Liver (tissue), 9 donors: Measurements from ENCODE around the gene DRAXIN. TPM values are rescaled to one million over a fixed set of nuclear protein-coding genes. Genes with fewer than 3 reads are reported as not detected.

Experiments
- DNase-seq: peaks from one replicate; pipeline ENCODE4 v3.0.0-alpha.2; 2017; ENCODE audit warnings: low spot score
- H3K27ac ChIP-seq, 2 donors: one replicate each; pipeline ENCODE4 v1.7.0; 2013; ENCODE audit warnings: inconsistent platforms in 2 of 2, low read length in 2 of 2, control low read depth in 1 of 2, low read depth in 1 of 2, mild to moderate bottlenecking in 1 of 2
- H3K27me3 ChIP-seq, 4 donors: one replicate each; pipeline versions ENCODE4 v1.6.1 to v1.7.0; 2013; ENCODE audit warnings: low read length in 3 of 4, inconsistent platforms in 1 of 4, mild to moderate bottlenecking in 1 of 4, moderate library complexity in 1 of 4; ENCODE audit not compliant: control insufficient read depth in 4 of 4, insufficient read depth in 4 of 4
- H3K36me3 ChIP-seq, 4 donors: one replicate each; pipeline versions ENCODE4 v1.6.1 to v1.7.0; 2013; ENCODE audit warnings: low read length in 3 of 4, mild to moderate bottlenecking in 3 of 4, low read depth in 1 of 4, moderate library complexity in 1 of 4; ENCODE audit not compliant: control insufficient read depth in 4 of 4, insufficient read depth in 3 of 4
- H3K4me1 ChIP-seq, 4 donors: one replicate each; pipeline versions ENCODE4 v1.6.1 to v1.7.0; 2013; ENCODE audit warnings: low read length in 3 of 4, mild to moderate bottlenecking in 3 of 4, moderate library complexity in 1 of 4; ENCODE audit not compliant: control insufficient read depth in 4 of 4, insufficient read depth in 4 of 4
- H3K4me3 ChIP-seq, 3 donors: one replicate each; pipeline versions ENCODE4 v1.6.1 to v1.7.0; 2013; ENCODE audit warnings: low read length in 3 of 3, control low read depth in 1 of 3, low read depth in 1 of 3, mild to moderate bottlenecking in 1 of 3
- H3K9ac ChIP-seq, 2 donors: one replicate each; pipeline ENCODE4 v1.7.0; 2013; ENCODE audit warnings: low read length in 2 of 2, mild to moderate bottlenecking in 2 of 2, moderate library complexity in 2 of 2, control low read depth in 1 of 2, low read depth in 1 of 2
- H3K9me3 ChIP-seq, 4 donors: one replicate each; pipeline versions ENCODE4 v1.6.1 to v1.7.0; 2013; ENCODE audit warnings: low read length in 3 of 4; ENCODE audit not compliant: control insufficient read depth in 4 of 4
- ATF3 ChIP-seq: IDR thresholded peaks from 2 replicates; pipeline ENCODE4 v1.6.1; 2016; ENCODE audit warnings: antibody characterized with exemption
- CTCF ChIP-seq: fragments of 150-350 bp; IDR thresholded peaks from 2 replicates; pipeline ENCODE4 v1.5.1; 2017; ENCODE audit warnings: improper control_type of control experiment, low read depth, low read length; ENCODE audit not compliant: missing input control
- EGR1 ChIP-seq, 2 donors: IDR thresholded peaks; 2 replicates each; pipeline ENCODE4 v1.6.1; 2016 to 2018; ENCODE audit warnings: antibody characterized with exemption in 2 of 2, low read depth in 2 of 2
- FOXA1 ChIP-seq: IDR thresholded peaks from 2 replicates; pipeline ENCODE4 v1.6.1; 2016; ENCODE audit warnings: antibody characterized with exemption
- FOXA2 ChIP-seq: IDR thresholded peaks from 2 replicates; pipeline ENCODE4 v1.6.1; 2016; ENCODE audit warnings: antibody characterized with exemption
- GABPA ChIP-seq, 2 donors: IDR thresholded peaks in 1 of 2; conservative IDR thresholded peaks in 1 of 2; 2 replicates each; pipeline ENCODE4 v1.6.1; 2016; ENCODE audit warnings: antibody characterized with exemption in 2 of 2, mild to moderate bottlenecking in 1 of 2, moderate library complexity in 1 of 2
- HNF4A ChIP-seq, 2 donors: conservative IDR thresholded peaks; 2 replicates each; pipeline ENCODE4 v1.6.1; 2016; ENCODE audit warnings: antibody characterized with exemption in 2 of 2, mild to moderate bottlenecking in 2 of 2
- HNF4G ChIP-seq: IDR thresholded peaks from 2 replicates; pipeline ENCODE4 v1.6.1; 2016; ENCODE audit warnings: antibody characterized with exemption
- JUND ChIP-seq, 2 donors: IDR thresholded peaks; 2 replicates each; pipeline ENCODE4 v1.6.1; 2016; ENCODE audit warnings: antibody characterized with exemption in 2 of 2
- NR2F2 ChIP-seq: IDR thresholded peaks from 2 replicates; pipeline ENCODE4 v1.6.1; 2016; ENCODE audit warnings: antibody characterized with exemption
- RAD21 ChIP-seq, 2 donors: IDR thresholded peaks; 2 replicates each; pipeline ENCODE4 v1.6.1; 2016; ENCODE audit warnings: antibody characterized with exemption in 2 of 2, mild to moderate bottlenecking in 2 of 2
- RXRA ChIP-seq, 2 donors: IDR thresholded peaks; 2 replicates each; pipeline ENCODE4 v1.6.1; 2017 to 2018; ENCODE audit warnings: antibody characterized with exemption in 2 of 2, mild to moderate bottlenecking in 1 of 2
- SP1 ChIP-seq: IDR thresholded peaks from 2 replicates; pipeline ENCODE4 v1.6.1; 2018; ENCODE audit warnings: antibody characterized with exemption, mild to moderate bottlenecking
- TAF1 ChIP-seq: conservative IDR thresholded peaks from 2 replicates; pipeline ENCODE4 v1.6.1; 2016; ENCODE audit warnings: antibody characterized with exemption, mild to moderate bottlenecking
- YY1 ChIP-seq: IDR thresholded peaks from 2 replicates; pipeline ENCODE4 v1.6.1; 2016; ENCODE audit warnings: antibody characterized with exemption, mild to moderate bottlenecking
- WGBS: extraction: QIAGEN DNeasy Blood & Tissue Kit; methylation state at CpG from one replicate; pipeline ENCODE4 v1.1.7; 2013; 5-methylcytosine and 5-hydroxymethylcytosine counted together
- polyA plus RNA-seq, 2 donors: library from polyadenylated mRNA; stranded (reverse) in 1 of 2; unstranded in 1 of 2; fragments of 200-250 nt in 1 of 2; fragments of >200 nt in 1 of 2; fragmentation: Nextera tagmentation in 1 of 2; extraction: Ambion mirVana in 1 of 2; gene quantifications; one replicate each; pipeline versions ENCODE4 v1.2.1 to v1.2.3, GENCODE V29; 2013 to 2015
- total RNA-seq, 2 donors: library from RNA; depleted of rRNA; stranded (reverse); fragments of >200 nt; gene quantifications; one replicate each; pipeline ENCODE4 v1.2.3, GENCODE V29; 2014
- TF ChIP-seq, protein P1 (sequence below): IDR thresholded peaks from 2 replicates; pipeline ENCODE4 v1.6.1; 2016; ENCODE audit warnings: antibody characterized with exemption
- TF ChIP-seq, protein P2 (sequence below): IDR thresholded peaks from 2 replicates; pipeline ENCODE4 v1.6.1; 2016; ENCODE audit warnings: antibody characterized with exemption, mild to moderate bottlenecking
- TF ChIP-seq, protein P3 (sequence below): IDR thresholded peaks from 2 replicates; pipeline ENCODE4 v1.6.1; 2016; ENCODE audit warnings: antibody characterized with exemption
- donor health status: healthy.
- donor health status: healthy.
- donor health status: healthy.
- donor health status: healthy.
- donor health status: healthy.

Gene DRAXIN
- total and polyA plus RNA-seq, 4 donors = under 0.01 to 0.01 TPM; not detected in 2

GRCh38 chr1:11761285-11761684 lies 69.8 kb downstream of the DRAXIN start:
- DNase-seq = no peak
- Histone ChIP-seq H3K4me1 (peaks cover 0 to 5% (median 0%) of the 10 kb centered on the region in 4 donors), H3K27me3 (peaks cover 0 to 6% (median 0%) of the 10 kb centered on the region in 4 donors), H3K27ac (no peak overlapping the region), H3K36me3 (no peaks in the 10 kb centered on the region), H3K9me3 (no peaks in the 10 kb centered on the region), H3K9ac (no peak overlapping the region), H3K4me3 (no peak overlapping the region)
- WGBS = 84% methylated on average over 6 of the region's 6 CpGs
- no peak for TF ChIP-seq JUND (IDR thresholded peaks at IDR 0.05)
- no peak for TF ChIP-seq HNF4G
- TF ChIP-seq RXRA (IDR thresholded peaks at IDR 0.05) = no peak
- TF ChIP-seq FOXA1 = no peak
- no peak for TF ChIP-seq ATF3
- TF ChIP-seq FOXA2 = no peak
- no peak for TF ChIP-seq SP1

DNA sequence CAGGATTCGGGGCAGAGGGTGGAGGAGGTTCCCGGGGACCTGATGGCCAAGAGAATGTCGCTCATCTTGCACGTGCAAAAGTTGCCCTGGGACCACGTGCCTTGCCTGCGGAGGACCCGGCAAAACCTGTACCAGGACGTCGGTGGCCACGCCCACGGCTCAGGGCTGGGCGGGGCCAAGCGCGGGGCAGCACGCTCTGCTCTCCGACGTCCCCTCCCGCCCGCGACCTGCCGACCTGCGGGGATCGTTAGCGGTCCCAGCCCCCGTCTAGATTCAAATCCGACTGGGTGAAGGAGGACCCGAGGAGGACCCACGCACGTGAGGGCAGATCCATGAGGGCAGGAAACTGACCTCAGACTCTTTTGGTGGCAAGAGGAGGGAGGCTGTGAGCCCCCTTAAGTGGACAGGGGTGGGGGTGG lies 70.5 kb downstream of the DRAXIN start, which contains the start of gene C1orf167:
Gene C1orf167 (plus strand): TSS at position 206 of the 419 bp plus-strand sequence. CDS start 2,208 bp downstream, outside the sequence.
- Histone ChIP-seq H3K9ac (no peak within 1 kb of the TSS), H3K36me3 (no peaks in the 10 kb centered on the region), H3K9me3 (no peaks in the 10 kb centered on the region), H3K27ac (no peak within 1 kb of the TSS), H3K4me1 (peaks cover 0 to 5% (median 0%) of the 10 kb centered on the region in 4 donors), H3K4me3 (no peak within 1 kb of the TSS), H3K27me3 (peaks cover 0 to 6% (median 0%) of the 10 kb centered on the region in 4 donors)
- 7% methylated on average over 29 of the region's 29 CpGs for WGBS
- TF ChIP-seq CTCF = no peak
- TF ChIP-seq FOXA1 = no peak
- TF ChIP-seq JUND (IDR thresholded peaks at IDR 0.05) = no peak
- no peak for TF ChIP-seq ATF3
- TF ChIP-seq RXRA (IDR thresholded peaks at IDR 0.05) = no peak
- TF ChIP-seq SP1 = no peak
- TF ChIP-seq RAD21 (IDR thresholded peaks at IDR 0.05) = no peak
- TF ChIP-seq, protein P1, sequence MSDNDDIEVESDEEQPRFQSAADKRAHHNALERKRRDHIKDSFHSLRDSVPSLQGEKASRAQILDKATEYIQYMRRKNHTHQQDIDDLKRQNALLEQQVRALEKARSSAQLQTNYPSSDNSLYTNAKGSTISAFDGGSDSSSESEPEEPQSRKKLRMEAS = no peak
- no peak for TF ChIP-seq HNF4A (conservative IDR thresholded peaks at IDR 0.05)
- no peak for TF ChIP-seq GABPA (IDR thresholded peaks at IDR 0.05 in 1 of 2, conservative IDR thresholded peaks at IDR 0.05 in 1 of 2)
- TF ChIP-seq, protein P2, sequence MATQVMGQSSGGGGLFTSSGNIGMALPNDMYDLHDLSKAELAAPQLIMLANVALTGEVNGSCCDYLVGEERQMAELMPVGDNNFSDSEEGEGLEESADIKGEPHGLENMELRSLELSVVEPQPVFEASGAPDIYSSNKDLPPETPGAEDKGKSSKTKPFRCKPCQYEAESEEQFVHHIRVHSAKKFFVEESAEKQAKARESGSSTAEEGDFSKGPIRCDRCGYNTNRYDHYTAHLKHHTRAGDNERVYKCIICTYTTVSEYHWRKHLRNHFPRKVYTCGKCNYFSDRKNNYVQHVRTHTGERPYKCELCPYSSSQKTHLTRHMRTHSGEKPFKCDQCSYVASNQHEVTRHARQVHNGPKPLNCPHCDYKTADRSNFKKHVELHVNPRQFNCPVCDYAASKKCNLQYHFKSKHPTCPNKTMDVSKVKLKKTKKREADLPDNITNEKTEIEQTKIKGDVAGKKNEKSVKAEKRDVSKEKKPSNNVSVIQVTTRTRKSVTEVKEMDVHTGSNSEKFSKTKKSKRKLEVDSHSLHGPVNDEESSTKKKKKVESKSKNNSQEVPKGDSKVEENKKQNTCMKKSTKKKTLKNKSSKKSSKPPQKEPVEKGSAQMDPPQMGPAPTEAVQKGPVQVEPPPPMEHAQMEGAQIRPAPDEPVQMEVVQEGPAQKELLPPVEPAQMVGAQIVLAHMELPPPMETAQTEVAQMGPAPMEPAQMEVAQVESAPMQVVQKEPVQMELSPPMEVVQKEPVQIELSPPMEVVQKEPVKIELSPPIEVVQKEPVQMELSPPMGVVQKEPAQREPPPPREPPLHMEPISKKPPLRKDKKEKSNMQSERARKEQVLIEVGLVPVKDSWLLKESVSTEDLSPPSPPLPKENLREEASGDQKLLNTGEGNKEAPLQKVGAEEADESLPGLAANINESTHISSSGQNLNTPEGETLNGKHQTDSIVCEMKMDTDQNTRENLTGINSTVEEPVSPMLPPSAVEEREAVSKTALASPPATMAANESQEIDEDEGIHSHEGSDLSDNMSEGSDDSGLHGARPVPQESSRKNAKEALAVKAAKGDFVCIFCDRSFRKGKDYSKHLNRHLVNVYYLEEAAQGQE = no peak
- TF ChIP-seq, protein P3, sequence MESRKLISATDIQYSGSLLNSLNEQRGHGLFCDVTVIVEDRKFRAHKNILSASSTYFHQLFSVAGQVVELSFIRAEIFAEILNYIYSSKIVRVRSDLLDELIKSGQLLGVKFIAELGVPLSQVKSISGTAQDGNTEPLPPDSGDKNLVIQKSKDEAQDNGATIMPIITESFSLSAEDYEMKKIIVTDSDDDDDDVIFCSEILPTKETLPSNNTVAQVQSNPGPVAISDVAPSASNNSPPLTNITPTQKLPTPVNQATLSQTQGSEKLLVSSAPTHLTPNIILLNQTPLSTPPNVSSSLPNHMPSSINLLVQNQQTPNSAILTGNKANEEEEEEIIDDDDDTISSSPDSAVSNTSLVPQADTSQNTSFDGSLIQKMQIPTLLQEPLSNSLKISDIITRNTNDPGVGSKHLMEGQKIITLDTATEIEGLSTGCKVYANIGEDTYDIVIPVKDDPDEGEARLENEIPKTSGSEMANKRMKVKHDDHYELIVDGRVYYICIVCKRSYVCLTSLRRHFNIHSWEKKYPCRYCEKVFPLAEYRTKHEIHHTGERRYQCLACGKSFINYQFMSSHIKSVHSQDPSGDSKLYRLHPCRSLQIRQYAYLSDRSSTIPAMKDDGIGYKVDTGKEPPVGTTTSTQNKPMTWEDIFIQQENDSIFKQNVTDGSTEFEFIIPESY = no peak
- no peak for TF ChIP-seq EGR1 (IDR thresholded peaks at IDR 0.05; ENCODE audit: low read depth in 2 of 2)
- TF ChIP-seq FOXA2 = no peak
- TF ChIP-seq NR2F2 = no peak
- no peak for TF ChIP-seq YY1
- TF ChIP-seq HNF4G = no peak
- TF ChIP-seq TAF1 = no peak
- peak; percentile 44 for DNase-seq
